ENCODE data around the gene ZBTB48. TPM values are rescaled to one million over a fixed set of nuclear protein-coding genes. Genes with fewer than 3 reads are reported as not detected.

Gene ZBTB48
- total RNA-seq, 1 experiment from 2014 or later: 24.4 TPM

DNA sequence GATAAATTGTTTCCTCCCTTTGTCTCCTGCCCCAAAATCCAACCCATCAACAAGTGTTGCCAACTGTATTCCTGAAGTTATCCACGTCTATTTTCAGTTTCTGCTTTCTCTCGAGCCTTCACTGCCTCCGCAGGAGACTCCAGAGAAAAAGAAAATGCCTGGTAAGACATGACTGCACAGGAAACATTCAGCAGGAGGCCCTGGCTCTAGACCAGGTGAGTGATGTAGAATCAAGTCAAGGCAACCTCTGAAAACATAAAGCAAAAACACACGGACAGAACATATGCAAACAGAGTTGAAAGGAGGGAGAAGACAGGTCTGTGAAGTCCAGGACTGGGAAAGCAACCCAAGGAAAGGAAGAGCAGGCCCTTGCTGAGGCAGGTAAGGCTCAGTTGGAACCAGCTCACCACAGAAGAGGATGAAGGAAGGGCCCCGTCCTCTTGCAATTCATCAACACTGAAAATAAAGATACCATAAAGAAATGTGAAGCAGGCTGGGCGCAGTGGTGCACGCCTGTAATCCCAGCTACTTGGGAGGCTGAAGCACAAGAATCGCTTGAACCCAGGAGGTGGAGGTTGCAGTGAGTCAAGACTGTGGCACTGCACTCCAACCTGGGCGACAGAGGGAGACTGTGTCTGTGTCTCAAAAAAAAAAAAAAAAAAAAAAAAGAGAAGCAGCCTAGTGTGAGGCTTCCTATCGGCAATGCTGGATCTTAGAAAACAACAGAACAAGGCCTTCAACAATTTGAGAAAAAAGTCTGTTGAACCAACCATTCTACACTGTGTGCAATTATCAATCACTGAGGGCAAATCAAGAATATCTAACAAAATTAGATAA lies 34.3 kb upstream of the ZBTB48 start:
- Mint-ChIP-seq H3K36me3 (ENCODE audit: insufficient read depth, unreplicated experiment) (peaks cover 30% of the 10 kb centered on the region), H3K4me3 (ENCODE audit: low read depth, unreplicated experiment) (no peak overlapping the region), H3K27me3 (ENCODE audit: unreplicated experiment) (no peaks in the 10 kb centered on the region), H3K9me3 (ENCODE audit: low read depth, unreplicated experiment) (no peaks in the 10 kb centered on the region), H3K27ac (ENCODE audit: unreplicated experiment) (no peak overlapping the region), H3K4me1 (ENCODE audit: low read depth, unreplicated experiment) (peaks cover 11% of the 10 kb centered on the region)
- CTCF ChIA-PET: no interaction called here
- intact Hi-C loops (cut with micrococcal nuclease; ENCODE audit: unreplicated experiment): no loop called here
- no peak for DNase-seq
- BruUV-seq (replicated peaks): no TSS peak
- TF ChIP-seq, protein P1, sequence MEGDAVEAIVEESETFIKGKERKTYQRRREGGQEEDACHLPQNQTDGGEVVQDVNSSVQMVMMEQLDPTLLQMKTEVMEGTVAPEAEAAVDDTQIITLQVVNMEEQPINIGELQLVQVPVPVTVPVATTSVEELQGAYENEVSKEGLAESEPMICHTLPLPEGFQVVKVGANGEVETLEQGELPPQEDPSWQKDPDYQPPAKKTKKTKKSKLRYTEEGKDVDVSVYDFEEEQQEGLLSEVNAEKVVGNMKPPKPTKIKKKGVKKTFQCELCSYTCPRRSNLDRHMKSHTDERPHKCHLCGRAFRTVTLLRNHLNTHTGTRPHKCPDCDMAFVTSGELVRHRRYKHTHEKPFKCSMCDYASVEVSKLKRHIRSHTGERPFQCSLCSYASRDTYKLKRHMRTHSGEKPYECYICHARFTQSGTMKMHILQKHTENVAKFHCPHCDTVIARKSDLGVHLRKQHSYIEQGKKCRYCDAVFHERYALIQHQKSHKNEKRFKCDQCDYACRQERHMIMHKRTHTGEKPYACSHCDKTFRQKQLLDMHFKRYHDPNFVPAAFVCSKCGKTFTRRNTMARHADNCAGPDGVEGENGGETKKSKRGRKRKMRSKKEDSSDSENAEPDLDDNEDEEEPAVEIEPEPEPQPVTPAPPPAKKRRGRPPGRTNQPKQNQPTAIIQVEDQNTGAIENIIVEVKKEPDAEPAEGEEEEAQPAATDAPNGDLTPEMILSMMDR (IDR thresholded peaks at IDR 0.05; ENCODE audit: unreplicated experiment): no peak

DNA sequence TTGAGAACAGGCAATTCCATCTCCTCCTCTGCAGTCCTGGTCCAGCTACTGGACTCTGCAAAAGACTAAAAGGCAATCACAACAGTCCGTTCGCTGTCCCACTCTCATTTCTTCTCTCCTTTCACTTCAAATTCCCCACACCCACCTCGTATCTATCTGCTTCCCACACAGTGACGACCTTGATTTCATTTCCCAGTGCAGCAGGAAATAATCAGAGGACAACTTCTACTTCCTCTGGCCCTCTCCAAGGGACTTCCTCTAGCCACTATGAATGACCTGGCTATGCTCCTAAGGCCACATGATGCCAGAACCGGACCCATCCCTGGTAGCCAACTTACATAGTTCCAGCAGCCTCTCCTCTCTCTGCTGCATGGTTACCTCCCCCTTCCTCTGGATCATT lies 33.5 kb upstream of the ZBTB48 start:
- no peak overlapping the region for H3K27ac Mint-ChIP-seq (ENCODE audit: unreplicated experiment)
- CTCF ChIA-PET: no interaction called here

DNA sequence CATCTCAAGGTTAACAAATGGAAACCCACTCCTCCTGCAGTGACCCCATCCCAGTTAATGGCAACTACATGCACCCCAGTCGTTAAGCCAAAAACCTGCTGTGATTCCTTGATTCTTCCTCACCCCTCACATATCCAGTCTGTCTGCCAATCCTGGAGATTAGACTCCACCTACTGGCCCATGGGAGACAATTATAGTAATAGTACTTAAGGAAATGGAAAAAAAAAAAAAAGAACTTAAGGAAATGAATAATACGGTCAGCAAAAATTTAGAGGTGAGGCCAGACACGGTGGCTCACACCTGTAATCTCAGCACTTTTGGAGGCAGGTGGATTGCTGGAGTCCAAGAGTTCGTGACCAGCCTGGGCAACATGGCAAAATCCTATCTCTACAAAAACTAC lies 32.5 kb upstream of the ZBTB48 start:
- Mint-ChIP-seq H3K36me3 (ENCODE audit: insufficient read depth, unreplicated experiment) (peaks cover 30% of the 10 kb centered on the region), H3K4me3 (ENCODE audit: low read depth, unreplicated experiment) (no peak overlapping the region), H3K4me1 (ENCODE audit: low read depth, unreplicated experiment) (peaks cover 11% of the 10 kb centered on the region), H3K27ac (ENCODE audit: unreplicated experiment) (no peak overlapping the region), H3K9me3 (ENCODE audit: low read depth, unreplicated experiment) (no peaks in the 10 kb centered on the region), H3K27me3 (ENCODE audit: unreplicated experiment) (no peaks in the 10 kb centered on the region)
- TF ChIP-seq, protein P1 (IDR thresholded peaks at IDR 0.05; ENCODE audit: unreplicated experiment): no peak
- DNase-seq: no peak
- no TSS peak for BruUV-seq (replicated peaks)
- intact Hi-C loops (cut with micrococcal nuclease; ENCODE audit: unreplicated experiment): no loop called here
- CTCF ChIA-PET: no interaction called here

More for the DNA sequence above, 33.5 kb upstream of the ZBTB48 start:
- H3K36me3 Mint-ChIP-seq (ENCODE audit: insufficient read depth, unreplicated experiment): peaks cover 30% of the 10 kb centered on the region
- no peaks in the 10 kb centered on the region for H3K9me3 Mint-ChIP-seq (ENCODE audit: low read depth, unreplicated experiment)
- DNase-seq: no peak
- BruUV-seq (replicated peaks): no TSS peak
- TF ChIP-seq, protein P1 (IDR thresholded peaks at IDR 0.05; ENCODE audit: unreplicated experiment): no peak
- H3K4me3 Mint-ChIP-seq (ENCODE audit: low read depth, unreplicated experiment): no peak overlapping the region
- H3K4me1 Mint-ChIP-seq (ENCODE audit: low read depth, unreplicated experiment): peaks cover 11% of the 10 kb centered on the region
- no peaks in the 10 kb centered on the region for H3K27me3 Mint-ChIP-seq (ENCODE audit: unreplicated experiment)
- intact Hi-C loops (cut with micrococcal nuclease; ENCODE audit: unreplicated experiment): no loop called here

DNA sequence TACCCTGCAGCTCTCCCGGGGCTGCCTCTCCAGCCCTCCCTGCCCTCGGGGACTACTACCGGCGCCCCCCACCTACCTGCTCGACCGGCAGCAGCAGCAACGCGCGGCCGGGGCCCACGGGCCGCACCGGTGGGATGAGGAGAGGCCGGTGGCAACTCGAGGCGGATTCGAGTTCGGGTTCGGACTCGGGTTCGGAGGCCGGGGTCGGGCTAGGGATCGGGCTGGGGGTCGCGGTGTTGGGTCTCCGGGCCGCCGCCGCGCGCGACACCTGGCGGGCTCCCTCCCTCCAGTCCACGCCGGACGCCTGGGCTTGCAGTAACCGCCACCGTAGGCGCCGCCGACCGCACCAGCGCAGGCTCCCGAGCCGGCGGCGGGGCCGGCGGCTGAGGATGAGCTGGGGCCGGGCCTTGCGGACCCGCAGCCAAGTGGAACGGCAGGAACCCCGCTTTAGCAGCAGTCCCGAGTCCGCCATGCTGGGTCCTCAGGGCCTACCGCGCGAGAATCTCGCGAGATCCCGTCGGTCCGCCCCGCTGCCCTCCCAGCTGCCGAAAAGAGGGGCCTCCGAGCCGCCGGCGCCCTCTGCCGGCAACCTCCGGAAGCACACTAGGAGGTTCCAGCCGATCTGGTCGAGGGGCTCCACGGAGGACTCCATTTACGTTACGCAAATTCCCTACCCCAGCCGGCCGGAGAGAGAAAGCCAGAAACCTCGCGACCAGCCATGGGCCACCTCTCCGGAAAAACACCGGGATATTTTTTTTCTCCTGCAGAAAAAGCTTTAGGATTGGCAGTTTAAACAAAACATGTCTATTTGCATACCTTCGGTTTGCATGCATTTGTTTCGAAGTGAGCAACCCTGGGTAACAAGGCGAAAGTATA lies 25.5 kb upstream of the ZBTB48 start, which contains the start of gene NOL9:
Gene NOL9, minus strand, starts transcription at position 483 of the 876 bp plus-strand sequence. Its CDS starts 11 bp downstream, at position 472.
- Mint-ChIP-seq H3K27me3 (ENCODE audit: unreplicated experiment) (no peaks in the 10 kb centered on the region), H3K4me3 (ENCODE audit: low read depth, unreplicated experiment) (peak within 1 kb of the TSS; percentile 62), H3K36me3 (ENCODE audit: insufficient read depth, unreplicated experiment) (peaks cover 24% of the 10 kb centered on the region), H3K4me1 (ENCODE audit: low read depth, unreplicated experiment) (peaks cover 7% of the 10 kb centered on the region), H3K27ac (ENCODE audit: unreplicated experiment) (no peak within 1 kb of the TSS), H3K9me3 (ENCODE audit: low read depth, unreplicated experiment) (no peaks in the 10 kb centered on the region)
- DNase-seq: peak; percentile 90
- no TSS peak for BruUV-seq (replicated peaks)
- TF ChIP-seq, protein P1 (IDR thresholded peaks at IDR 0.05; ENCODE audit: unreplicated experiment): peak; percentile 81
- CTCF ChIA-PET: interaction anchor here (0.5 to 1.0 kb wide), 2 partner anchors 32 to 83 kb away, joined by 3 to 4 read pairs; no protein-coding TSS in a partner anchor
- intact Hi-C loops (cut with micrococcal nuclease; ENCODE audit: unreplicated experiment): loop anchor here (10.0 kb wide), 1 partner anchor 51 kb away; the partner anchor contains the start of gene KLHL21

Measured in Calu3 (cell line).